GM12891 (cell line): ENCODE measurements around the gene MELK.

Source experiments
- POLR2A ChIP-seq: IDR thresholded peaks from 2 replicates; pipeline ENCODE4 v1.6.1; 2011; ENCODE audit warnings: low read depth, low read length, control low read depth
- POLR2AphosphoS5 ChIP-seq: IDR thresholded peaks from 2 replicates; pipeline ENCODE4 v1.6.1; 2011; ENCODE audit warnings: low read depth, low read length, control low read depth
- POU2F2 ChIP-seq: IDR thresholded peaks from 2 replicates; pipeline ENCODE4 v1.6.1; 2011; ENCODE audit warnings: low read depth, mild to moderate bottlenecking, control low read depth, low read length, moderate library complexity
- SPI1 ChIP-seq: IDR thresholded peaks from 2 replicates; pipeline ENCODE4 v1.6.1; 2011; ENCODE audit warnings: low read depth, low read length, control low read depth
- TAF1 ChIP-seq: IDR thresholded peaks from 2 replicates; pipeline ENCODE4 v1.6.1; 2011; ENCODE audit warnings: low read depth, low read length, control low read depth

DNA sequence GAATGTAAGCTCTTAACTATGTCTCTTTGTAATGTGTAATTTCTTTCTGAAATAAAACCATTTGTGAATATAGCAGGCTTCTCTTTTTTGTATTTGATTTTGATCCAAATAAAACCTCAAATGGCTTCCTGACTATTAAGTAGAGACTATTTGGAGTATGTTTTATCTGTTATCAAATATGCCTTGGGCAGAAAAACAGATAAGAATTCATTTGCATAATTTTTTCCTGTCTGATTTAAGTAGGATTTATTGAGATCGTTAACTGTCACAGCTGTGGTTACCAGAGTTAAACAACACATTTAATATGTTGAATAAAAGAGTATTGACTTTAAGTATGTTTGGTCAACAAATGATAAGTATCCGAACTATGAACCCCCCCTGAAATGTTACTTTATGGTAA, 104.9 kb downstream of the MELK start:
- TF ChIP-seq POLR2AphosphoS5, result no peak
- TF ChIP-seq TAF1, result no peak
- no peak for TF ChIP-seq POLR2A
- no peak for TF ChIP-seq SPI1
- no peak for TF ChIP-seq POU2F2
